Fibroblast of mammary gland (primary cell): Measurements from ENCODE around the gene TMLHE.
"Not testable (repeated sequence)": the region's sequence is repeated elsewhere in the genome, so short reads cannot be mapped to it uniquely, and the experiment has no call there.

ENCODE experiments used
- DNase-seq: peaks from one replicate; pipeline ENCODE4 v3.0.0-alpha.2; 2010; ENCODE audit warnings: low read depth
- H3K4me3 ChIP-seq: 2 replicates; pipeline ENCODE4 v1.5.1; 2011; ENCODE audit warnings: low read depth, mild to moderate bottlenecking, low read length, moderate library complexity; ENCODE audit not compliant: control insufficient read depth
- CTCF ChIP-seq: conservative IDR thresholded peaks from 2 replicates; pipeline ENCODE4 v1.5.1; 2011; ENCODE audit warnings: low read depth, low read length, inconsistent platforms; ENCODE audit not compliant: control insufficient read depth, insufficient read depth

Gene TMLHE

GRCh38 chrX:155632431-155633100 lies 19.8 kb upstream of the TMLHE start:
- no peak overlapping the region for H3K4me3 ChIP-seq
- no peak for TF ChIP-seq CTCF
- no peak for DNase-seq

- not testable (repeated sequence) for DNase-seq
Measured at GRCh38 chrX:155620110-155620509, 7.4 kb upstream of the TMLHE start.

DNA sequence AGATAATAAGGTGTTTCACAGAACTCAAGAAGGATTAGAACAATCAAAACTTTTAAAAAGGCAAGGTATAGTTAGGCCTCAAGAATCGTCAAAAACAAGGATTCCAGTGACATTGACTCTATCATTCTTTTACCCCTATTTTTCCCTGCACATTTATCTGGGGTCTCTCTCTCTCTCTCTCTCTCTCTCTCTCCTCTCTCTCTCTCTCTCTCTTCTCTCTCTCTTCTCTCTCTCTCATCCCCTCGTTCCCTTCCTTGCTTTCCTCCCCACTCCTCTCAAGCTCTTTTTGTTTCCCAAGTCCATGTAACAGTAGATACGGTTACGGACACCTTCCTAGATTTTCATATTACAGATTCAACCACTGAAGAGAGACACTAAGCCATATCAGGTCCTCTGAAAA lies 3.2 kb upstream of the TMLHE start:
- TF ChIP-seq CTCF = no peak
- H3K4me3 ChIP-seq = no peak overlapping the region

More at GRCh38 chrX:155620110-155620509, 7.4 kb upstream of the TMLHE start:
- not testable (repeated sequence) for H3K4me3 ChIP-seq

GRCh38 chrX:155613927-155614559 lies 1.3 kb upstream of the TMLHE start:
- no peak for DNase-seq
- no peak overlapping the region for H3K4me3 ChIP-seq
- TF ChIP-seq CTCF = no peak

More for the DNA sequence above, 3.2 kb upstream of the TMLHE start:
- no peak for DNase-seq

GRCh38 chrX:155611302-155611701 lies 1.4 kb downstream of the TMLHE start:
- no peak overlapping the region for H3K4me3 ChIP-seq
- DNase-seq = no peak
- TF ChIP-seq CTCF = no peak

GRCh38 chrX:155592981-155593380 lies 19.8 kb downstream of the TMLHE start:
- TF ChIP-seq CTCF = no peak
- no peak for DNase-seq
- H3K4me3 ChIP-seq = no peak overlapping the region

DNA sequence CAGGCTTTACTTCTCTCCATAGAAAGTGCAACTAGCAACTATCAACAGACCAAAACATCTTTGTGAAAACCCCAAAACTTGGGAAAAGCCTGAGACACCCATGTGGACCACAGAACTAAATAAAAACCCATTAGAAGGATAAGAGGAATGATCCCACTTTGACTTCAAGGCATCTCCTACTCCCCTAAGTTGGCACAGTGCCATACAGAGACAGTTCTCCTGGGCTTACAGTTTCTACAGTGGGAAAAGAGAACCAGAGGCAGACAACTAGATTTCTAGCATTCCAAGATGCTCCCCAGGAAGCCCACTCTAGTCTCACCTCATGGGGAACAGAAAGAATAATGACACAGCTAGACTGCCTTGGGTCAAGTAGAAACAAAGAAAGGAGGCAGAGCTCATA lies 20.4 kb downstream of the TMLHE start:
- DNase-seq = no peak
- H3K4me3 ChIP-seq = no peak overlapping the region
- no peak for TF ChIP-seq CTCF
